ENCODE data around the gene RNF112. TPM values are rescaled to one million over a fixed set of nuclear protein-coding genes. Genes with fewer than 3 reads are reported as not detected.

Gene RNF112
- total RNA-seq, 6 donors from 2014 or later = 0.69 to 6.3 (median 2.1) TPM

- H3K9me3 ChIP-seq = no peaks in the 10 kb centered on the region
- no peak overlapping the region for H3K27ac ChIP-seq
- H3K4me3 ChIP-seq = no peak overlapping the region
- H3K27me3 ChIP-seq = no peaks in the 10 kb centered on the region
- ATAC-seq (ENCODE audit: low FRiP score in 2 of 2) (no peak), DNase-seq (peak in 1 of 2 donors; percentile 63)
- 78 to 88% methylated on average over 9 to 15 of the region's 16 CpGs for WGBS, 2 donors
- TF ChIP-seq POLR2A (IDR thresholded peaks at IDR 0.05) (no peak), POLR2AphosphoS5 (IDR thresholded peaks at IDR 0.05) (no peak), CTCF (IDR thresholded peaks at IDR 0.05) (no peak), EP300 (IDR thresholded peaks at IDR 0.05) (no peak)
- no peaks in the 10 kb centered on the region for H3K36me3 ChIP-seq
- H3K4me1 ChIP-seq = peaks cover 0 to 7% (median 1%) of the 10 kb centered on the region in 4 donors
Measured at GRCh38 chr17:19412510-19412909, 1.5 kb downstream of the RNF112 start.

GRCh38 chr17:19412984-19413383 is 2.0 kb downstream of the RNF112 start:
- H3K36me3 ChIP-seq = no peaks in the 10 kb centered on the region
- ATAC-seq (ENCODE audit: low FRiP score in 2 of 2) (no peak), DNase-seq (peak in 1 of 2 donors; percentile 56)
- no peak overlapping the region for H3K4me3 ChIP-seq
- H3K27ac ChIP-seq = no peak overlapping the region
- H3K9me3 ChIP-seq = no peaks in the 10 kb centered on the region
- no peak for TF ChIP-seq EP300 (IDR thresholded peaks at IDR 0.05)
- no peak for TF ChIP-seq POLR2A (IDR thresholded peaks at IDR 0.05)
- no peak for TF ChIP-seq CTCF (IDR thresholded peaks at IDR 0.05)
- no peak for TF ChIP-seq POLR2AphosphoS5 (IDR thresholded peaks at IDR 0.05)
- H3K4me1 ChIP-seq = peaks cover 0 to 7% (median 1%) of the 10 kb centered on the region in 4 donors
- no peaks in the 10 kb centered on the region for H3K27me3 ChIP-seq
- 83 to 90% methylated on average over 10 to 12 of the region's 12 CpGs for WGBS, 2 donors

- WGBS, 2 donors = 78 to 100% methylated on average over 2 to 5 of the region's 5 CpGs
- no peak for DNase-seq
- no peak for ATAC-seq (ENCODE audit: low FRiP score in 2 of 2)
- Histone ChIP-seq H3K36me3 (no peaks in the 10 kb centered on the region), H3K9me3 (no peaks in the 10 kb centered on the region), H3K4me1 (peaks cover 0 to 7% (median 1%) of the 10 kb centered on the region in 4 donors), H3K4me3 (no peak overlapping the region), H3K27ac (no peak overlapping the region), H3K27me3 (no peaks in the 10 kb centered on the region)
- TF ChIP-seq POLR2A (IDR thresholded peaks at IDR 0.05) (no peak), CTCF (IDR thresholded peaks at IDR 0.05) (no peak), POLR2AphosphoS5 (IDR thresholded peaks at IDR 0.05) (no peak), EP300 (IDR thresholded peaks at IDR 0.05) (no peak)
Measured at GRCh38 chr17:19413761-19414160, 2.7 kb downstream of the RNF112 start.

GRCh38 chr17:19414396-19415280 is 3.6 kb downstream of the RNF112 start:
- peaks cover 0 to 7% (median 1%) of the 10 kb centered on the region in 4 donors for H3K4me1 ChIP-seq
- ATAC-seq (ENCODE audit: low FRiP score in 2 of 2) (no peak), DNase-seq (peak in 1 of 2 donors; percentile 78)
- H3K27ac ChIP-seq = no peak overlapping the region
- no peak overlapping the region for H3K4me3 ChIP-seq
- no peak for TF ChIP-seq POLR2A (IDR thresholded peaks at IDR 0.05)
- TF ChIP-seq POLR2AphosphoS5 (IDR thresholded peaks at IDR 0.05) = no peak
- no peaks in the 10 kb centered on the region for H3K27me3 ChIP-seq
- H3K9me3 ChIP-seq = no peaks in the 10 kb centered on the region
- no peaks in the 10 kb centered on the region for H3K36me3 ChIP-seq
- WGBS, 2 donors = 89 to 93% methylated on average over 13 to 23 of the region's 28 CpGs

GRCh38 chr17:19415311-19415710 is 4.3 kb downstream of the RNF112 start:
- no peak for TF ChIP-seq CTCF (IDR thresholded peaks at IDR 0.05)
- no peak for TF ChIP-seq EP300 (IDR thresholded peaks at IDR 0.05)
- no peak for TF ChIP-seq POLR2AphosphoS5 (IDR thresholded peaks at IDR 0.05)
- 70 to 75% methylated on average over 12 to 13 of the region's 13 CpGs for WGBS, 2 donors
- Histone ChIP-seq H3K27me3 (no peaks in the 10 kb centered on the region), H3K27ac (no peak overlapping the region), H3K4me3 (no peak overlapping the region), H3K4me1 (peaks cover 0 to 7% (median 1%) of the 10 kb centered on the region in 4 donors), H3K36me3 (no peaks in the 10 kb centered on the region), H3K9me3 (no peaks in the 10 kb centered on the region)
- DNase-seq (no peak), ATAC-seq (ENCODE audit: low FRiP score in 2 of 2) (no peak)

Data from upper lobe of left lung (tissue), 6 donors.